Sigmoid colon (tissue), 7 donors: ENCODE results near the gene HDAC4. TPM values are rescaled to one million over a fixed set of nuclear protein-coding genes. Genes with fewer than 3 reads are reported as not detected.

Source experiments
- DNase-seq: peaks from one replicate; pipeline ENCODE4 v3.0.0-alpha.2; 2019
- H3K27ac ChIP-seq, 4 donors: fragments of 200-600 bp; sonication (generic); one replicate each; pipeline ENCODE4 v1.5.1; 2016 to 2019; ENCODE audit warnings: mild to moderate bottlenecking in 1 of 4
- H3K27me3 ChIP-seq, 3 donors: fragments of 200-600 bp; sonication (generic); one replicate each; pipeline ENCODE4 v1.5.1; 2019; ENCODE audit warnings: mild to moderate bottlenecking in 1 of 3
- H3K36me3 ChIP-seq, 4 donors: fragments of 200-600 bp; sonication (generic); one replicate each; pipeline ENCODE4 v1.5.1; 2016 to 2019
- H3K4me1 ChIP-seq, 4 donors: fragments of 200-600 bp; sonication (generic); one replicate each; pipeline ENCODE4 v1.5.1; 2017 to 2019
- H3K4me3 ChIP-seq, 4 donors: fragments of 200-600 bp; sonication (generic); one replicate each; pipeline ENCODE4 v1.5.1; 2017 to 2019; ENCODE audit warnings: mild to moderate bottlenecking in 2 of 4, moderate library complexity in 1 of 4
- H3K9me3 ChIP-seq, 4 donors: fragments of 200-600 bp in 3 of 4; sonication (generic) in 3 of 4; one replicate each; pipeline versions ENCODE4 v1.5.1 to v1.6.1; 2013 to 2019
- CTCF ChIP-seq, 4 experiments: fragments of 450-650 bp in 3 of 4; fragments of 200-600 bp in 1 of 4; IDR thresholded peaks; one replicate each; pipeline ENCODE4 v1.5.1; 2016 to 2019; ENCODE audit warnings: antibody characterized with exemption in 4 of 4, mild to moderate bottlenecking in 3 of 4, moderate library complexity in 2 of 4
- EP300 ChIP-seq, 4 donors: sonication (generic); formaldehyde crosslinking; IDR thresholded peaks; one replicate each; pipeline ENCODE4 v1.6.1; 2017; ENCODE audit warnings: antibody characterized with exemption in 4 of 4
- POLR2A ChIP-seq, 2 donors: fragments of 450-650 bp; IDR thresholded peaks; one replicate each; pipeline ENCODE4 v1.6.1; 2016; ENCODE audit warnings: antibody characterized with exemption in 2 of 2, mild to moderate bottlenecking in 2 of 2, moderate library complexity in 2 of 2
- POLR2AphosphoS5 ChIP-seq, 4 donors: sonication (generic); formaldehyde crosslinking; IDR thresholded peaks; one replicate each; pipeline ENCODE4 v1.6.1; 2017; ENCODE audit warnings: antibody characterized with exemption in 4 of 4
- WGBS, 2 donors: extraction: QIAGEN DNeasy Blood & Tissue Kit; methylation state at CpG; one replicate each; pipeline ENCODE4 v1.1.7; 2013; 5-methylcytosine and 5-hydroxymethylcytosine counted together
- intact Hi-C: fragments of 100-400 bp; cut with DNase I; formaldehyde crosslinking; loops from one replicate; pipeline ENCODE4 v1.15.1; 2023
- polyA plus RNA-seq, 3 donors: library from polyadenylated mRNA; stranded (reverse); fragments of 200-250 nt; gene quantifications; one replicate each; pipeline ENCODE4 v1.2.3, GENCODE V29; 2013
- total RNA-seq, 4 donors: library from RNA; depleted of rRNA; stranded (reverse); fragments of >200 nt; gene quantifications; one replicate each; pipeline ENCODE4 v1.1.0, GENCODE V29; 2016
- donor health status: healthy with polysubstance abuse.
- donor health status: Bipolar disorder and iron deficiency.
- donor health status: healthy.

The HDAC4 gene
- total and polyA plus RNA-seq, 7 donors, result 1.8 to 196 (median 77.0) TPM

- no peak for DNase-seq
- intact Hi-C loops, result loop anchor here (10.0 kb wide), 3 partner anchors 408 to 588 kb away; no protein-coding TSS in a partner anchor
- H3K27me3 ChIP-seq, result no peaks in the 10 kb centered on the region
- H3K9me3 ChIP-seq, result no peaks in the 10 kb centered on the region
- 94 to 96% methylated on average over 11 of the region's 11 CpGs for WGBS, 2 donors
- H3K36me3 ChIP-seq, result no peaks in the 10 kb centered on the region
- H3K4me3 ChIP-seq, result no peak overlapping the region
- TF ChIP-seq CTCF (IDR thresholded peaks at IDR 0.05) (no peak), EP300 (IDR thresholded peaks at IDR 0.05) (no peak), POLR2A (IDR thresholded peaks at IDR 0.05) (no peak), POLR2AphosphoS5 (IDR thresholded peaks at IDR 0.05) (no peak)
- H3K4me1 ChIP-seq, result peaks cover 0 to 8% (median 6%) of the 10 kb centered on the region in 4 donors
- H3K27ac ChIP-seq, result no peak overlapping the region
These were observed 5.6 kb upstream of the HDAC4 start for GRCh38 chr2:239406316-239406995.

- H3K27ac ChIP-seq, result no peak overlapping the region
- no peak for TF ChIP-seq CTCF (IDR thresholded peaks at IDR 0.05)
- TF ChIP-seq EP300 (IDR thresholded peaks at IDR 0.05), result no peak
- TF ChIP-seq POLR2AphosphoS5 (IDR thresholded peaks at IDR 0.05), result no peak
- no peak for TF ChIP-seq POLR2A (IDR thresholded peaks at IDR 0.05)
- H3K9me3 ChIP-seq, result no peaks in the 10 kb centered on the region
- 93 to 95% methylated on average over 6 of the region's 6 CpGs for WGBS, 2 donors
- intact Hi-C loops, result loop anchor here (10.0 kb wide), 3 partner anchors 410 to 590 kb away; no protein-coding TSS in a partner anchor
- no peak overlapping the region for H3K4me3 ChIP-seq
- peaks cover 0 to 8% (median 6%) of the 10 kb centered on the region in 4 donors for H3K4me1 ChIP-seq
- no peak for DNase-seq
- H3K36me3 ChIP-seq, result no peaks in the 10 kb centered on the region
- H3K27me3 ChIP-seq, result no peaks in the 10 kb centered on the region
These were observed 4.3 kb upstream of the HDAC4 start for GRCh38 chr2:239405071-239405470.

- intact Hi-C loops, result loop anchor here (5.0 to 10.0 kb wide), 4 partner anchors 235 to 592 kb away; no protein-coding TSS in a partner anchor
- Histone ChIP-seq H3K27ac (peak overlapping the region in 1 of 4 donors; percentile 98), H3K27me3 (no peaks in the 10 kb centered on the region), H3K4me3 (no peak overlapping the region), H3K4me1 (peaks cover 0 to 26% (median 23%) of the 10 kb centered on the region in 4 donors), H3K9me3 (no peaks in the 10 kb centered on the region), H3K36me3 (no peaks in the 10 kb centered on the region)
- TF ChIP-seq CTCF (IDR thresholded peaks at IDR 0.05), result no peak
- TF ChIP-seq POLR2A (IDR thresholded peaks at IDR 0.05), result no peak
- TF ChIP-seq EP300 (IDR thresholded peaks at IDR 0.05), result no peak
- no peak for TF ChIP-seq POLR2AphosphoS5 (IDR thresholded peaks at IDR 0.05)
- no peak for DNase-seq
- WGBS, 2 donors, result 96 to 99% methylated on average over 11 of the region's 11 CpGs
These were observed 1.8 kb upstream of the HDAC4 start for GRCh38 chr2:239402666-239403065.

- 1% methylated on average over 33 of the region's 33 CpGs for WGBS, 2 donors
- TF ChIP-seq CTCF (IDR thresholded peaks at IDR 0.05), result peak in 2 of 4 experiments; percentile 7 to 21
- no peak for TF ChIP-seq EP300 (IDR thresholded peaks at IDR 0.05)
- H3K27me3 ChIP-seq, result no peaks in the 10 kb centered on the region
- DNase-seq, result no peak
- peak overlapping the region; percentile 97 to 100 (median 98) for H3K27ac ChIP-seq
- intact Hi-C loops, result loop anchor here (1.0 to 10.0 kb wide), 6 partner anchors 73 to 593 kb away; no protein-coding TSS in a partner anchor
- peaks cover 4 to 34% (median 31%) of the 10 kb centered on the region in 4 donors for H3K4me1 ChIP-seq
- H3K9me3 ChIP-seq, result no peaks in the 10 kb centered on the region
- H3K4me3 ChIP-seq, result peak overlapping the region; percentile 56 to 80 (median 68)
- H3K36me3 ChIP-seq, result no peaks in the 10 kb centered on the region
These were observed 1.0 kb upstream of the HDAC4 start for GRCh38 chr2:239401881-239402233.
